Activated T-helper 1 cell treated with anti-CD3 and anti-CD28 coated beads, Interleukin-12 subunit alpha, Interleukin-12 subunit beta, Interleukin-2, Interleukin-4 antibody, amounts not matched to agents 30 ng/mL and 10 ng/mL and 1 ng/mL, durations not matched to agents 14 hours and 24 hours and 36 hours (primary cell): Measurements from ENCODE around the gene CELF5. TPM values are rescaled to one million over a fixed set of nuclear protein-coding genes. Genes with fewer than 3 reads are reported as not detected.

ENCODE experiments used
- DNase-seq: peaks from one replicate; pipeline ENCODE4 v3.0.0; 2021; ENCODE audit warnings: low spot score
- H3K27ac Mint-ChIP-seq: one replicate; pipeline ENCODE4 v1.8.0; 2021; ENCODE audit warnings: mild to moderate bottlenecking, mixed read lengths
- H3K27me3 Mint-ChIP-seq: one replicate; pipeline ENCODE4 v1.8.0; 2022; ENCODE audit warnings: mild to moderate bottlenecking, moderate library complexity, mixed read lengths; ENCODE audit not compliant: insufficient read depth
- H3K36me3 Mint-ChIP-seq: one replicate; pipeline ENCODE4 v1.8.0; 2021; ENCODE audit warnings: low read depth, mixed read lengths
- H3K4me1 Mint-ChIP-seq: one replicate; pipeline ENCODE4 v1.8.0; 2021; ENCODE audit warnings: low read depth, mixed read lengths
- H3K4me3 Mint-ChIP-seq: one replicate; pipeline ENCODE4 v1.8.0; 2021; ENCODE audit warnings: mild to moderate bottlenecking, moderate library complexity, mixed read lengths
- H3K9me3 Mint-ChIP-seq: one replicate; pipeline ENCODE4 v1.8.0; 2021; ENCODE audit warnings: mixed read lengths
- intact Hi-C: fragments of 100-400 bp; cut with micrococcal nuclease; formaldehyde crosslinking; loops from one replicate; pipeline ENCODE4 v1.15.1; 2024
- total RNA-seq: library from RNA; stranded (reverse); gene quantifications from 2 replicates; pipeline ENCODE4 v1.2.3, GENCODE V29; 2022

Gene CELF5
- total RNA-seq, 1 donor from 2014 or later = 0.08 TPM

- H3K4me1 Mint-ChIP-seq = no peaks in the 10 kb centered on the region
- H3K9me3 Mint-ChIP-seq = peaks cover 12% of the 10 kb centered on the region
- intact Hi-C loops = no loop called here
- H3K36me3 Mint-ChIP-seq = no peaks in the 10 kb centered on the region
- H3K27ac Mint-ChIP-seq = no peak overlapping the region
- no peaks in the 10 kb centered on the region for H3K27me3 Mint-ChIP-seq
- H3K4me3 Mint-ChIP-seq = no peak overlapping the region
- DNase-seq = no peak
These were observed 24.4 kb downstream of the CELF5 start for GRCh38 chr19:3248728-3249326.

DNA sequence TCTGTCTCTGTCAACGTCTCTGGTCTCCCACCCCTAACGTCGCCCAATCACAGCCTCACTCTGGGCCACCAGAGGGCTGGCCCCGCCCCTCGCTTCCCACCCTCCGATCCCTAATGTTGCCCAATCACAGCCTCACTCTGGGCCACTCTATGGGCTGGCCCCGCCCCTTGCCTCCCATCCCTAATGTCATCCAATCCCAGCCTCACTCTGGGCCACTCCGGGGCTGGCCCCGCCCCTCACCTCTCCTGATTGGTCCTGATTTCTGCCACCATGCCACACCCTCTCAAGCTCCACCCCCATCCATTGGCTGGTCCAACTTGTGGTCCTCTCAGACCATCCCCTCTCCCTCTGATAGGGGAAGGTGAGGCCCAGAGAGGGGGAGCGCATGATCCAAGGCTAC lies 24.9 kb downstream of the CELF5 start:
- no peaks in the 10 kb centered on the region for H3K36me3 Mint-ChIP-seq
- no peak for DNase-seq
- intact Hi-C loops = no loop called here
- H3K4me1 Mint-ChIP-seq = no peaks in the 10 kb centered on the region
- peaks cover 15% of the 10 kb centered on the region for H3K9me3 Mint-ChIP-seq
- H3K27me3 Mint-ChIP-seq = no peaks in the 10 kb centered on the region
- H3K4me3 Mint-ChIP-seq = no peak overlapping the region
- no peak overlapping the region for H3K27ac Mint-ChIP-seq

GRCh38 chr19:3250675-3251074 lies 26.2 kb downstream of the CELF5 start:
- peaks cover 18% of the 10 kb centered on the region for H3K9me3 Mint-ChIP-seq
- H3K27me3 Mint-ChIP-seq = no peaks in the 10 kb centered on the region
- H3K4me3 Mint-ChIP-seq = no peak overlapping the region
- intact Hi-C loops = no loop called here
- H3K36me3 Mint-ChIP-seq = no peaks in the 10 kb centered on the region
- no peaks in the 10 kb centered on the region for H3K4me1 Mint-ChIP-seq
- peak; percentile 4 for DNase-seq
- H3K27ac Mint-ChIP-seq = no peak overlapping the region

DNA sequence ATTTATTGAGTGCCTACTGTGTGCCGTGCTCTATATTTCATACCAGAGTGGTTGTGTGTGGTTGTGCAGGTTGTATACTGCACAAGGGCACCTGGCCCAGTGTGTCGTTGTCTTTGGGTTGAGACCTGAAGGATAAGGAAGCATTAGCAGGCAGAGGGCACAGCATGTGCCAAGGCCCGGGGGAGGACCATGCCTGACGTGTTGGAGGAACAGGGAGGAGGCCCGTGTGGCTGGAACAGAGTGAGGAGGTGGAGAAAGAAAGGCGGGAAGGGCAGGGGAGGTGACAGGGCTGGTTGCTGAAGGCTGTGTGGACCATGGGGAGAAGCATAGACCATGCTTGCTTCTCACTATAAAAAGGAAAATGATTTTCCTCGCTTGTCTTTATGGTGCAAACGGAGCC lies 26.8 kb downstream of the CELF5 start:
- intact Hi-C loops = no loop called here
- DNase-seq = no peak
- no peaks in the 10 kb centered on the region for H3K27me3 Mint-ChIP-seq

GRCh38 chr19:3252650-3253049 lies 28.2 kb downstream of the CELF5 start:
- Mint-ChIP-seq H3K4me1 (no peaks in the 10 kb centered on the region), H3K27ac (no peak overlapping the region), H3K36me3 (no peaks in the 10 kb centered on the region), H3K27me3 (no peaks in the 10 kb centered on the region), H3K9me3 (peaks cover 18% of the 10 kb centered on the region), H3K4me3 (no peak overlapping the region)
- no peak for DNase-seq
- intact Hi-C loops = no loop called here

More for the DNA sequence above, 26.8 kb downstream of the CELF5 start:
- H3K27ac Mint-ChIP-seq = no peak overlapping the region
- no peaks in the 10 kb centered on the region for H3K4me1 Mint-ChIP-seq
- H3K4me3 Mint-ChIP-seq = no peak overlapping the region
- H3K36me3 Mint-ChIP-seq = no peaks in the 10 kb centered on the region
- peaks cover 18% of the 10 kb centered on the region for H3K9me3 Mint-ChIP-seq

- H3K27me3 Mint-ChIP-seq = no peaks in the 10 kb centered on the region
- no peaks in the 10 kb centered on the region for H3K36me3 Mint-ChIP-seq
- peaks cover 18% of the 10 kb centered on the region for H3K9me3 Mint-ChIP-seq
- intact Hi-C loops = no loop called here
- H3K4me1 Mint-ChIP-seq = no peaks in the 10 kb centered on the region
- no peak for DNase-seq
- no peak overlapping the region for H3K4me3 Mint-ChIP-seq
- no peak overlapping the region for H3K27ac Mint-ChIP-seq
These were observed 28.8 kb downstream of the CELF5 start for GRCh38 chr19:3253270-3253669.

DNA sequence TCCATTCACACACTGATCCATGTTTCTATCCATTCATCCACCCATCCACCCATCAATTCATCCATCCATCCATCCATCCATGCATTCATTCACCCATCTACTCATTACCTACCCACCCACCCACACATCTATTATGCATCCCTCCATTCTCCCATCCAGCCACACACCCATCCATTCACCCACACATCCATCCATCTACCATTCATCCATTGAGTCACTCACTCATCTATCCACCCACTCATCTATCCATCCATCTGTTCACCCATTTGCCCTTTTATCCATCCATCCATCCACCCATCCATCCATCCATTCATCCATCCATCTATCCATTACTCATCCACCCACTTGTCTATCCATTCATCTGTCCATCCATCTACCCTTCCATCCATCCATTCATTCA lies 30.1 kb downstream of the CELF5 start:
- no peaks in the 10 kb centered on the region for H3K4me1 Mint-ChIP-seq
- peaks cover 18% of the 10 kb centered on the region for H3K9me3 Mint-ChIP-seq
- intact Hi-C loops = no loop called here
- no peak for DNase-seq
- no peaks in the 10 kb centered on the region for H3K27me3 Mint-ChIP-seq
- H3K4me3 Mint-ChIP-seq = no peak overlapping the region
- H3K27ac Mint-ChIP-seq = no peak overlapping the region
- H3K36me3 Mint-ChIP-seq = no peaks in the 10 kb centered on the region

GRCh38 chr19:3257071-3257470 lies 32.6 kb downstream of the CELF5 start:
- Mint-ChIP-seq H3K4me3 (no peak overlapping the region), H3K36me3 (no peaks in the 10 kb centered on the region), H3K9me3 (peaks cover 12% of the 10 kb centered on the region), H3K27me3 (no peaks in the 10 kb centered on the region), H3K27ac (no peak overlapping the region), H3K4me1 (no peaks in the 10 kb centered on the region)
- intact Hi-C loops = no loop called here
- no peak for DNase-seq

DNA sequence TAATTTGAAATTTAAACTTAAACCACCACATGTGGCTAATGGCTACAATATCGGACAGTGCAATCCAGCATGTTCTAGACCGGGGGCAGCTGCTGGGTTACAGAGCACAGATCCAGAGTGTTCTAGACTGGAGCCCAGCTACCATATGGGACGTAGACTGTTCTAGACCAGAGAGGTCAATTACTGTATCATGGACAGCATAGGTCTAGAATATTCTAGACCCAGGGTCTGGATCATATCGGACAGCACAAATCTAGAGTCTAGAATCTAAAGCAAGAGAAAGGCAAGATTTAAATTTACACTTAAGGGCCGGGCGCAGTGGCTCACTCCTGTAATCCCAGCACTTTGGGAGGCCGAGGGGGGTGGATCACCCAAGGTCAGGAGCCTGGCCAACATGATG lies 37.9 kb downstream of the CELF5 start:
- intact Hi-C loops = no loop called here
- H3K27me3 Mint-ChIP-seq = no peaks in the 10 kb centered on the region
- no peaks in the 10 kb centered on the region for H3K36me3 Mint-ChIP-seq
- H3K4me1 Mint-ChIP-seq = no peaks in the 10 kb centered on the region
- H3K27ac Mint-ChIP-seq = no peak overlapping the region
- no peak overlapping the region for H3K4me3 Mint-ChIP-seq
- no peak for DNase-seq
- H3K9me3 Mint-ChIP-seq = no peaks in the 10 kb centered on the region

DNA sequence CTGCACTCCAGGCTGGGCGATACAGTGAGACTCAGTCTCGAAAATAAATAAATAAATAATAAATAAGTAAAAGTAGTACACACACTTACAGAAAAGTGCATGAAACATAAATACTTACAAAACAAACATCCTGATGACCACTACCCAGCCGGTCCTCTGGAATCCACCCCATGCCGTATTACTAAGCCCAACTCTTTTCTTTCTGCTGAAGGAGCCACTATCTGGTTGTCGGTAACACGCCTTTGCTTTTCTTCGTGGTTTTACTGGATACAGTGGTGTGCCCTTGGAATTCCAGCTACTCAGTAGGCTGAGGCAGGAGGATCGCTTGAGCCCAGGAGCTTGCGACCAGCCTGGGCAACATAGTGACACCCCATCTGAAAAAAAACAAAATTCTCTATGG lies 39.4 kb downstream of the CELF5 start:
- Mint-ChIP-seq H3K36me3 (no peaks in the 10 kb centered on the region), H3K4me1 (no peaks in the 10 kb centered on the region), H3K4me3 (no peak overlapping the region), H3K9me3 (no peaks in the 10 kb centered on the region), H3K27ac (no peak overlapping the region), H3K27me3 (peaks cover 8% of the 10 kb centered on the region)
- DNase-seq = no peak
- intact Hi-C loops = no loop called here

GRCh38 chr19:3265432-3265831 lies 41.0 kb downstream of the CELF5 start:
- H3K27me3 Mint-ChIP-seq = peaks cover 21% of the 10 kb centered on the region
- no peaks in the 10 kb centered on the region for H3K9me3 Mint-ChIP-seq
- intact Hi-C loops = no loop called here
- no peaks in the 10 kb centered on the region for H3K36me3 Mint-ChIP-seq
- H3K4me1 Mint-ChIP-seq = no peaks in the 10 kb centered on the region
- no peak overlapping the region for H3K4me3 Mint-ChIP-seq
- no peak overlapping the region for H3K27ac Mint-ChIP-seq
- no peak for DNase-seq

GRCh38 chr19:3266092-3266693 lies 41.7 kb downstream of the CELF5 start:
- H3K27ac Mint-ChIP-seq = no peak overlapping the region
- no peaks in the 10 kb centered on the region for H3K36me3 Mint-ChIP-seq
- H3K27me3 Mint-ChIP-seq = peaks cover 22% of the 10 kb centered on the region
- DNase-seq = no peak
- H3K4me3 Mint-ChIP-seq = no peak overlapping the region
- intact Hi-C loops = no loop called here
- H3K4me1 Mint-ChIP-seq = no peaks in the 10 kb centered on the region
- no peaks in the 10 kb centered on the region for H3K9me3 Mint-ChIP-seq

DNA sequence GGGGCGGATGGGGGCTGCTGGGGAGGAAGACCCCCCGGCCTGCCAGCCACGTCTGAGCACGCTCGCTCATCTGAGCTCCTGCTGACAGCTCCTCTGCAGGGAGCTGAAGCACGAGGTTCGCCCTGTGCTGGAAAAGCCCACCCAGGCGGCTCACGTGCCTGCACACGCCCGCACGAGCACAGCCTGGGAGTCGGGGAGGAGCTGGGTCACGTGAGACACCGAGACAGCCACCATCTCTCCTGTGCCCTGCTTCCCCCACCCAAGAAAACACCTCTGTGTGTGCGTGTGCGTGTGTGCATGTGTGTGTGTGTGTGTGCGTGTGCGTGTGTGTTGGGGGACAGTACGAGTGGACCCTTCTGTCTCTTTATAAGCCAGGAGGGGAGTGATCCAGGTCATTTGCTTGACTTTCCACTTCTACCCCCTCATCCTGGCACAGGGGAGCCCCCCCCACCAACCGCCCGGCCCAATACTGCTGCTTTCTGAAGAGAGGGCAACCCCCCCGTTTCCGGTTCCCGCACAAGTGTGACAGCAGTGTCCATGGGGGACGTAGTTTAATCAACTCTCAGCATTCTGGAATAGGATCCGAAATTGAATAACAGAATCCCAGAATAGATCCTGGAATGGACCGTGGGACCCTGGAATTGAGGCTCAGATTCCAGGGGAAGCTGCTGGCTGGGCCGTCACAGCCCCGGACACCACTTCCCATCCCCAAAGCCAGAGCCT lies 42.5 kb downstream of the CELF5 start:
- no peaks in the 10 kb centered on the region for H3K4me1 Mint-ChIP-seq
- no peak overlapping the region for H3K4me3 Mint-ChIP-seq
- no peak overlapping the region for H3K27ac Mint-ChIP-seq
- intact Hi-C loops = no loop called here
- DNase-seq = no peak
- H3K27me3 Mint-ChIP-seq = peaks cover 28% of the 10 kb centered on the region
- H3K36me3 Mint-ChIP-seq = no peaks in the 10 kb centered on the region
- H3K9me3 Mint-ChIP-seq = no peaks in the 10 kb centered on the region
